HEK293 (cell line): ENCODE measurements around the gene SEMA4B.

ENCODE experiments used
- GFI1B ChIP-seq: fragments of 450-650 bp; formaldehyde crosslinking; IDR thresholded peaks from 2 replicates; pipeline ENCODE4 v1.5.1; 2016; ENCODE audit warnings: missing biosample characterization, missing genetic modification characterization
- GLI2 ChIP-seq: fragments of 450-650 bp; formaldehyde crosslinking; IDR thresholded peaks from 2 replicates; pipeline ENCODE4; 2017; ENCODE audit warnings: missing biosample characterization, missing genetic modification characterization, low read depth, borderline replicate concordance
- HOXA7 ChIP-seq: sonication (generic); formaldehyde crosslinking; IDR thresholded peaks from 2 replicates; pipeline ENCODE4 v1.8.1; 2022; ENCODE audit warnings: missing genetic modification reagents, borderline replicate concordance
- IKZF3 ChIP-seq: fragments of 450-650 bp; IDR thresholded peaks from 2 replicates; pipeline ENCODE4 v1.5.0; 2018; ENCODE audit warnings: missing biosample characterization, mild to moderate bottlenecking, missing genetic modification characterization, moderate library complexity
- INSM2 ChIP-seq: fragments of 450-650 bp; formaldehyde crosslinking; IDR thresholded peaks from 2 replicates; pipeline ENCODE4 v1.5.1; 2016; ENCODE audit warnings: missing biosample characterization, missing genetic modification characterization
- KLF1 ChIP-seq: fragments of 450-650 bp; formaldehyde crosslinking; IDR thresholded peaks from 2 replicates; pipeline ENCODE4 v1.5.1; 2016; ENCODE audit warnings: missing biosample characterization, missing genetic modification characterization
- MYNN ChIP-seq: fragments of 450-650 bp; formaldehyde crosslinking; IDR thresholded peaks from 2 replicates; pipeline ENCODE4 v1.5.1; 2016; ENCODE audit warnings: missing biosample characterization, missing genetic modification characterization, borderline replicate concordance
- MZF1 ChIP-seq: fragments of 450-650 bp; formaldehyde crosslinking; IDR thresholded peaks from 2 replicates; pipeline ENCODE4 v1.5.1; 2017; ENCODE audit warnings: missing biosample characterization, missing genetic modification characterization, borderline replicate concordance
- RBAK ChIP-seq: fragments of 450-650 bp; formaldehyde crosslinking; IDR thresholded peaks from 2 replicates; pipeline ENCODE4 v1.5.1; 2016; ENCODE audit warnings: missing biosample characterization, missing genetic modification characterization
- SETDB1 ChIP-seq: IDR thresholded peaks from one replicate; pipeline ENCODE4 v1.6.1; 2017; ENCODE audit warnings: mild to moderate bottlenecking, low read length, moderate library complexity, mixed read lengths; ENCODE audit not compliant: insufficient read length
- SP7 ChIP-seq: fragments of 450-650 bp; formaldehyde crosslinking; IDR thresholded peaks from 2 replicates; pipeline ENCODE4 v1.5.1; 2016; ENCODE audit warnings: missing biosample characterization, missing genetic modification characterization
- TCF7L2 ChIP-seq: IDR thresholded peaks from 2 replicates; pipeline ENCODE4 v1.6.1; 2011; ENCODE audit warnings: low read depth, mild to moderate bottlenecking, inconsistent platforms, low read length, moderate library complexity, borderline replicate concordance
- TRIM28 ChIP-seq: IDR thresholded peaks from 2 replicates; pipeline ENCODE4 v1.6.1; 2011; ENCODE audit warnings: low read length, control low read depth, borderline replicate concordance
- WT1 ChIP-seq: fragments of 450-650 bp; formaldehyde crosslinking; IDR thresholded peaks from 2 replicates; pipeline ENCODE4 v1.5.1; 2016; ENCODE audit warnings: missing biosample characterization, missing genetic modification characterization
- ZBTB20 ChIP-seq: fragments of 450-650 bp; formaldehyde crosslinking; IDR thresholded peaks from 2 replicates; pipeline ENCODE4 v1.5.1; 2016; ENCODE audit warnings: missing biosample characterization, missing genetic modification characterization
- ZEB2 ChIP-seq: fragments of 450-650 bp; formaldehyde crosslinking; IDR thresholded peaks from 2 replicates; pipeline ENCODE4 v1.5.1; 2016; ENCODE audit warnings: missing biosample characterization, missing genetic modification characterization
- ZFP37 ChIP-seq: fragments of 450-650 bp; formaldehyde crosslinking; IDR thresholded peaks from 2 replicates; pipeline ENCODE4 v1.5.1; 2016; ENCODE audit warnings: missing biosample characterization, missing genetic modification characterization
- ZFP69B ChIP-seq: fragments of 450-650 bp; formaldehyde crosslinking; IDR thresholded peaks from 2 replicates; pipeline ENCODE4 v1.5.1; 2016; ENCODE audit warnings: missing biosample characterization, missing genetic modification characterization
- ZNF112 ChIP-seq: fragments of 450-650 bp; formaldehyde crosslinking; IDR thresholded peaks from 2 replicates; pipeline ENCODE4 v1.5.0; 2017; ENCODE audit warnings: missing biosample characterization, missing genetic modification characterization
- ZNF146 ChIP-seq: fragments of 450-650 bp; formaldehyde crosslinking; IDR thresholded peaks from 2 replicates; pipeline ENCODE4 v1.5.1; 2016; ENCODE audit warnings: missing biosample characterization, missing genetic modification characterization
- ZNF184 ChIP-seq: fragments of 450-650 bp; IDR thresholded peaks from 2 replicates; pipeline ENCODE4 v1.5.1; 2018; ENCODE audit warnings: missing biosample characterization, mild to moderate bottlenecking, missing genetic modification characterization
- ZNF280D ChIP-seq: fragments of 450-650 bp; formaldehyde crosslinking; IDR thresholded peaks from 2 replicates; pipeline ENCODE4 v1.5.1; 2016; ENCODE audit warnings: missing biosample characterization, missing genetic modification characterization
- ZNF433 ChIP-seq: fragments of 450-650 bp; formaldehyde crosslinking; IDR thresholded peaks from 2 replicates; pipeline ENCODE4 v1.5.1; 2016; ENCODE audit warnings: missing biosample characterization, missing genetic modification characterization, low read depth
- ZNF48 ChIP-seq: fragments of 450-650 bp; formaldehyde crosslinking; IDR thresholded peaks from 2 replicates; pipeline ENCODE4 v1.5.1; 2016; ENCODE audit warnings: missing biosample characterization, missing genetic modification characterization
- ZNF501 ChIP-seq: fragments of 450-650 bp; formaldehyde crosslinking; IDR thresholded peaks from 2 replicates; pipeline ENCODE4 v1.5.1; 2016; ENCODE audit warnings: missing biosample characterization, missing genetic modification characterization
- ZNF549 ChIP-seq: fragments of 450-650 bp; IDR thresholded peaks from 2 replicates; pipeline ENCODE4 v1.5.1; 2018; ENCODE audit warnings: missing biosample characterization, missing genetic modification characterization, mild to moderate bottlenecking, inconsistent platforms, moderate library complexity
- ZNF560 ChIP-seq: fragments of 450-650 bp; formaldehyde crosslinking; IDR thresholded peaks from 2 replicates; pipeline ENCODE4 v1.5.1; 2017; ENCODE audit warnings: missing biosample characterization, missing genetic modification characterization, borderline replicate concordance
- ZNF658 ChIP-seq: fragments of 450-650 bp; formaldehyde crosslinking; IDR thresholded peaks from 2 replicates; pipeline ENCODE4; 2016; ENCODE audit warnings: missing biosample characterization, missing genetic modification characterization
- ZNF664 ChIP-seq: fragments of 450-650 bp; formaldehyde crosslinking; IDR thresholded peaks from 2 replicates; pipeline ENCODE4 v1.5.1; 2016; ENCODE audit warnings: missing biosample characterization, missing genetic modification characterization
- ZNF670 ChIP-seq: fragments of 450-650 bp; formaldehyde crosslinking; IDR thresholded peaks from 2 replicates; pipeline ENCODE4 v1.5.1; 2016; ENCODE audit warnings: missing biosample characterization, missing genetic modification characterization, low read depth
- ZNF701 ChIP-seq: fragments of 450-650 bp; formaldehyde crosslinking; IDR thresholded peaks from 2 replicates; pipeline ENCODE4 v1.5.1; 2016; ENCODE audit warnings: missing biosample characterization, missing genetic modification characterization
- ZNF704 ChIP-seq: fragments of 450-650 bp; formaldehyde crosslinking; IDR thresholded peaks from 2 replicates; pipeline ENCODE4 v1.5.1; 2016; ENCODE audit warnings: missing biosample characterization, missing genetic modification characterization
- ZNF747 ChIP-seq: fragments of 450-650 bp; formaldehyde crosslinking; IDR thresholded peaks from 2 replicates; pipeline ENCODE4 v1.5.1; 2016; ENCODE audit warnings: missing biosample characterization, missing genetic modification characterization
- ZNF830 ChIP-seq: fragments of 450-650 bp; IDR thresholded peaks from 2 replicates; pipeline ENCODE4 v1.5.0; 2018; ENCODE audit warnings: missing biosample characterization, missing genetic modification characterization, low read depth, mild to moderate bottlenecking, moderate library complexity
- ZNF837 ChIP-seq: fragments of 450-650 bp; formaldehyde crosslinking; IDR thresholded peaks from 2 replicates; pipeline ENCODE4 v1.5.1; 2016; ENCODE audit warnings: missing biosample characterization, missing genetic modification characterization
- ZSCAN4 ChIP-seq: fragments of 450-650 bp; formaldehyde crosslinking; IDR thresholded peaks from 2 replicates; pipeline ENCODE4 v1.5.1; 2017; ENCODE audit warnings: missing biosample characterization, missing genetic modification characterization
- ZXDB ChIP-seq: fragments of 450-650 bp; formaldehyde crosslinking; IDR thresholded peaks from 2 replicates; pipeline ENCODE4 v1.5.1; 2016; ENCODE audit warnings: missing biosample characterization, missing genetic modification characterization

Gene SEMA4B

GRCh38 chr15:90184119-90184785 is 16.9 kb upstream of the SEMA4B start (continued):
- TF ChIP-seq ZNF701 (tag by site-specific recombination) (no peak), RBAK (tag by site-specific recombination) (no peak), ZNF184 (no peak), ZNF830 (tag by site-specific recombination) (no peak), MZF1 (tag by site-specific recombination) (no peak), GLI2 (no peak), ZBTB20 (tag by site-specific recombination) (no peak), TCF7L2 (no peak), ZNF280D (tag by site-specific recombination) (peak; percentile 86), ZNF48 (tag by site-specific recombination) (no peak), ZSCAN4 (tag by site-specific recombination) (no peak), ZFP69B (tag by site-specific recombination) (no peak), ZNF433 (tag by site-specific recombination) (no peak), INSM2 (tag by site-specific recombination) (no peak; the same call in 1 of the 2 replicates), ZNF747 (tag by site-specific recombination) (no peak), ZFP37 (no peak), MYNN (tag by site-specific recombination) (no peak), TRIM28 (peak; percentile 39; the same call in 1 of the 2 replicates), ZNF501 (peak; percentile 72), HOXA7 (no peak), ZNF704 (no peak), IKZF3 (tag by site-specific recombination) (no peak), SETDB1 (no peak), ZNF549 (tag by site-specific recombination) (no peak), ZNF670 (no peak), WT1 (tag by site-specific recombination) (no peak), ZNF658 (tag by site-specific recombination) (no peak), KLF1 (peak; percentile 84), ZNF664 (tag by site-specific recombination) (no peak), ZXDB (tag by site-specific recombination) (peak; percentile 64; the same call in 1 of the 2 replicates), GFI1B (tag by site-specific recombination) (peak; percentile 7; the same call in 1 of the 2 replicates), ZNF112 (tag by site-specific recombination) (no peak), SP7 (tag by site-specific recombination) (peak; percentile 71), ZEB2 (tag by site-specific recombination) (0 out of 2 replicates have a peak, but pooled peaks have one; percentile 40), ZNF837 (no peak), ZNF146 (tag by site-specific recombination) (no peak), ZNF560 (tag by site-specific recombination) (no peak)
